NCI-H2227 (cell line): ENCODE data around the gene MALAT1.
"Not testable (repeated sequence)": the region's sequence is repeated elsewhere in the genome, so short reads cannot be mapped to it uniquely, and the experiment has no call there.

Experiments used
- DNase-seq: peaks from one replicate; lab custom pipeline; 2025; ENCODE audit not compliant: unreplicated experiment; lab: John Stamatoyannopoulos, UW

The MALAT1 gene

GRCh38 chr11:65498977-65499712, at the start of gene MALAT1:
Gene MALAT1 (plus strand): TSS chr11:65499045.
- DNase-seq = peak; percentile 97

GRCh38 chr11:65451301-65451700, 47.5 kb upstream of the MALAT1 start:
- not testable (repeated sequence) for DNase-seq

- not testable (repeated sequence) for DNase-seq
Observed at GRCh38 chr11:65452259-65452658, 46.6 kb upstream of the MALAT1 start.

GRCh38 chr11:65452806-65453490, 45.9 kb upstream of the MALAT1 start:
- DNase-seq = no peak

GRCh38 chr11:65454311-65454695, 44.5 kb upstream of the MALAT1 start:
- no peak for DNase-seq

- peak; percentile 97 for DNase-seq
Observed at GRCh38 chr11:65454696-65455456, 44.0 kb upstream of the MALAT1 start.

- no peak for DNase-seq
Observed at GRCh38 chr11:65456418-65456817, 42.4 kb upstream of the MALAT1 start.

- DNase-seq = no peak
Observed at GRCh38 chr11:65459552-65459951, 39.3 kb upstream of the MALAT1 start.

GRCh38 chr11:65465471-65465870, 33.4 kb upstream of the MALAT1 start:
- not testable (repeated sequence) for DNase-seq

GRCh38 chr11:65467306-65467705, 31.5 kb upstream of the MALAT1 start:
- peak; percentile 57 for DNase-seq

GRCh38 chr11:65468874-65469333, 29.9 kb upstream of the MALAT1 start:
- DNase-seq = peak; percentile 72

GRCh38 chr11:65470433-65471049, 28.3 kb upstream of the MALAT1 start:
- DNase-seq = no peak

GRCh38 chr11:65471447-65471891, 27.4 kb upstream of the MALAT1 start:
- peak; percentile 32 for DNase-seq

- DNase-seq = not testable (repeated sequence)
Observed at GRCh38 chr11:65472588-65473277, 26.1 kb upstream of the MALAT1 start.

GRCh38 chr11:65473278-65473860, 25.5 kb upstream of the MALAT1 start:
- no peak for DNase-seq

GRCh38 chr11:65474864-65475263, 24.0 kb upstream of the MALAT1 start:
- DNase-seq = no peak

- no peak for DNase-seq
Observed at GRCh38 chr11:65476632-65477148, 22.2 kb upstream of the MALAT1 start.

GRCh38 chr11:65477149-65477965, 21.5 kb upstream of the MALAT1 start:
- DNase-seq = peak; percentile 96
